GM12891 (cell line): ENCODE data around the gene KRTAP1-5.

Experiments used
- POLR2A ChIP-seq: IDR thresholded peaks from 2 replicates; pipeline ENCODE4 v1.6.1; 2011; ENCODE audit warnings: low read depth, low read length, control low read depth
- POLR2AphosphoS5 ChIP-seq: IDR thresholded peaks from 2 replicates; pipeline ENCODE4 v1.6.1; 2011; ENCODE audit warnings: low read depth, low read length, control low read depth
- SPI1 ChIP-seq: IDR thresholded peaks from 2 replicates; pipeline ENCODE4 v1.6.1; 2011; ENCODE audit warnings: low read depth, low read length, control low read depth
- TAF1 ChIP-seq: IDR thresholded peaks from 2 replicates; pipeline ENCODE4 v1.6.1; 2011; ENCODE audit warnings: low read depth, low read length, control low read depth

DNA sequence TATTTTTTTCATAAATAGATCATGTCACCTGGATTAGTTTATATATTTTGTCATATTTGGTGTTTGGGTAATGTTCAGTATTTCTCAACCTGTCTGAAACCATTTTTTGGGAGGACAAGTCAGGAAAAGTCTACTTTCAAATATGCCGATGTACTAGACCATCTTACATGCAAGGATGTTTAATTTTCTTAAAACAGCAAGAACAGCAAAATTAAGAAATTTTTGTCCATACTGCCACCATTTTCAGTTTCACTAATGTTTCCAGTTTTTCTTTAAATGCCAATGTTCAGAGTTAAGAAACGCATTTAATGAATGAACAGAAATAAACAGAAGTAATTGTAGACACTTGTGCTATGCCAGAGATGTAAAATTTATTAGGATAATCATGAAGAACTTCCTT is 33.9 kb downstream of the KRTAP1-5 start:
- TF ChIP-seq POLR2A (no peak), TAF1 (no peak), POLR2AphosphoS5 (no peak), SPI1 (no peak)
